A673 (cell line): Measurements from ENCODE around the gene SLCO2A1.

Source experiments
- EZH2 ChIP-seq: fragments of 200-600 bp; sonication (generic); IDR thresholded peaks from 2 replicates; pipeline ENCODE4 v1.6.1; 2017; ENCODE audit warnings: borderline replicate concordance, low read depth, mild to moderate bottlenecking, mixed read lengths, antibody characterized with exemption, low read length; ENCODE audit not compliant: poor library complexity, severe bottlenecking
- TF ChIP-seq, protein P1 (sequence below): fragments of 300-800, 200-600 bp; sonication (generic); conservative IDR thresholded peaks from 2 replicates; pipeline ENCODE4 v1.5.1; 2017; ENCODE audit warnings: low read depth, mild to moderate bottlenecking, antibody characterized with exemption, low read length, moderate library complexity, mixed read lengths

DNA sequence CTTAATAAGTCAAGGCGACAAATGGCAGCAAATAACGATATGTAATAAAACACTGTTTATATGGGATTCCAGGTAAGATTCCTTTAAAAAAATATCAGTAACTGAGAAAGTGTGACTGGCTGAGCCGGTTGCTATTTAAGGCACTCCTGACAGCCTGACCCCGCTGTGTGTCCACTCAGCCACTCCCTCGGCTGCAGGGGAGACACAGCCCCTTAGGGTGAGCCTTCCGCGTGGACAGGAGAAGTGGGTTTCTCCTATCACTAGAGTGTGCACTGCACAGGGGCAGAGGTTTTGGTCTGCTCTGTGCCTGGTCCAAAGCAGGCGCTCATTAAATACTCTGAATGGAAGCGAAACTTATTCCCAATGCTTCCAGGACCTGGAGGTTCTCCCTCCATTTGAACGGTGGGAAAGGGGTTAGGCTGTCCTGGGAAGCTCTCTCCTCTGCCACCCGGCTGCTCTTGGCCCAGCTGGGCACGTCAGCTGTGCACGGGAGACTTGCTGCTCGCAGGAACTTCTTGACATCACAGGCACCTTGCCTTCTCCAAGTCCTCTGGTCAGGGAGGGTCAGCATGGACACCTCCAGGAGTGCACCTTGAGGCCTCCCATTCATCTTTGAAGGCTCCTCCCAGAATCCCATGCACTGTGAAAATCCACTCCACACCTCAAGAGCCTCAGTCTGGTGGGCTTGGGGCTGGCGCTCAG is 43.3 kb upstream of the SLCO2A1 start:
- TF ChIP-seq EZH2, result no peak
- TF ChIP-seq, protein P1, sequence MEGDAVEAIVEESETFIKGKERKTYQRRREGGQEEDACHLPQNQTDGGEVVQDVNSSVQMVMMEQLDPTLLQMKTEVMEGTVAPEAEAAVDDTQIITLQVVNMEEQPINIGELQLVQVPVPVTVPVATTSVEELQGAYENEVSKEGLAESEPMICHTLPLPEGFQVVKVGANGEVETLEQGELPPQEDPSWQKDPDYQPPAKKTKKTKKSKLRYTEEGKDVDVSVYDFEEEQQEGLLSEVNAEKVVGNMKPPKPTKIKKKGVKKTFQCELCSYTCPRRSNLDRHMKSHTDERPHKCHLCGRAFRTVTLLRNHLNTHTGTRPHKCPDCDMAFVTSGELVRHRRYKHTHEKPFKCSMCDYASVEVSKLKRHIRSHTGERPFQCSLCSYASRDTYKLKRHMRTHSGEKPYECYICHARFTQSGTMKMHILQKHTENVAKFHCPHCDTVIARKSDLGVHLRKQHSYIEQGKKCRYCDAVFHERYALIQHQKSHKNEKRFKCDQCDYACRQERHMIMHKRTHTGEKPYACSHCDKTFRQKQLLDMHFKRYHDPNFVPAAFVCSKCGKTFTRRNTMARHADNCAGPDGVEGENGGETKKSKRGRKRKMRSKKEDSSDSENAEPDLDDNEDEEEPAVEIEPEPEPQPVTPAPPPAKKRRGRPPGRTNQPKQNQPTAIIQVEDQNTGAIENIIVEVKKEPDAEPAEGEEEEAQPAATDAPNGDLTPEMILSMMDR, result no peak
